ENCODE data around the gene PMF1. TPM values are rescaled to one million over a fixed set of nuclear protein-coding genes. Genes with fewer than 3 reads are reported as not detected.

Gene PMF1, protein sequence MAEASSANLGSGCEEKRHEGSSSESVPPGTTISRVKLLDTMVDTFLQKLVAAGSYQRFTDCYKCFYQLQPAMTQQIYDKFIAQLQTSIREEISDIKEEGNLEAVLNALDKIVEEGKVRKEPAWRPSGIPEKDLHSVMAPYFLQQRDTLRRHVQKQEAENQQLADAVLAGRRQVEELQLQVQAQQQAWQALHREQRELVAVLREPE
- 56.1 and 62.0 TPM in 2 replicates for total RNA-seq (ENCODE audit: low replicate concordance)
- long read RNA-seq, transcript PMF1-202 (5 exons, 1,068 nt): major isoform, 53 of 56 reads
- long read RNA-seq, partial matches to known transcripts: 0 of 56 reads
- long read RNA-seq, other reads (novel, unspliced or antisense): 1 of 56 reads

DNA sequence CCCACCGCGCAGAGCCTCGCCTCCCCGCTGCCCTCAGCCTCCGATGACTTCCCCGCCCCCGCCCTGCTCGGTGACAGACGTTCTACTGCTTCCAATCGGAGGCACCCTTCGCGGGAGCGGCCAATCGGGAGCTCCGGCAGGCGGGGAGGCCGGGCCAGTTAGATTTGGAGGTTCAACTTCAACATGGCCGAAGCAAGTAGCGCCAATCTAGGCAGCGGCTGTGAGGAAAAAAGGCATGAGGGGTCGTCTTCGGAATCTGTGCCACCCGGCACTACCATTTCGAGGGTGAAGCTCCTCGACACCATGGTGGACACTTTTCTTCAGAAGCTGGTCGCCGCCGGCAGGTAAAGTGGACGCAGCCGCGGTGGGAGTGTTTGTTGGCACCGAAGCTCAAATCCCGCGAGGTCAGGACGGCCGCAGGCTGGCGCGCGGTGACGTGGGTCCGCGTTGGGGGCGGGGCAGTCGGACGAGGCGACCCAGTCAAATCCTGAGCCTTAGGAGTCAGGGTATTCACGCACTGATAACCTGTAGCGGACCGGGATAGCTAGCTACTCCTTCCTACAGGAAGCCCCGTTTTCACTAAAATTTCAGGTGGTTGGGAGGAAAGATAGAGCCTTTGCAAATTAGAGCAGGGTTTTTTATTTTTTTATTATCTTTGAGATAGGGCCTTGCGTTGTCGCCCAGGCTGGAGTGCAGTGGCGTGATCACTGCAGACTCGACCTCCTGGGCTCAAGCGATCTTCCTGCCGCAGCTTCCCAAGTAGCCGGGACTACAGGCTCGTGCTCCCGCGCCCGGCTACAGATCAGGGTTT, at the start of gene PMF1:
Gene PMF1, plus strand, starts transcription at position 175 of the 811 bp plus-strand sequence. Its CDS starts 9 bp downstream, at position 184.
- DNase-seq (ENCODE audit: extremely low spot score, unreplicated experiment): peak; percentile 96
- Mint-ChIP-seq H3K36me3 (peaks cover 26% of the 10 kb centered on the region), H3K4me3 (peak within 1 kb of the TSS; percentile 98), H3K9me3 (no peaks in the 10 kb centered on the region), H3K4me1 (ENCODE audit: unreplicated experiment) (peaks cover 4% of the 10 kb centered on the region), H3K27me3 (no peaks in the 10 kb centered on the region), H3K27ac (peak within 1 kb of the TSS; percentile 100)
- TF ChIP-seq, protein P1, sequence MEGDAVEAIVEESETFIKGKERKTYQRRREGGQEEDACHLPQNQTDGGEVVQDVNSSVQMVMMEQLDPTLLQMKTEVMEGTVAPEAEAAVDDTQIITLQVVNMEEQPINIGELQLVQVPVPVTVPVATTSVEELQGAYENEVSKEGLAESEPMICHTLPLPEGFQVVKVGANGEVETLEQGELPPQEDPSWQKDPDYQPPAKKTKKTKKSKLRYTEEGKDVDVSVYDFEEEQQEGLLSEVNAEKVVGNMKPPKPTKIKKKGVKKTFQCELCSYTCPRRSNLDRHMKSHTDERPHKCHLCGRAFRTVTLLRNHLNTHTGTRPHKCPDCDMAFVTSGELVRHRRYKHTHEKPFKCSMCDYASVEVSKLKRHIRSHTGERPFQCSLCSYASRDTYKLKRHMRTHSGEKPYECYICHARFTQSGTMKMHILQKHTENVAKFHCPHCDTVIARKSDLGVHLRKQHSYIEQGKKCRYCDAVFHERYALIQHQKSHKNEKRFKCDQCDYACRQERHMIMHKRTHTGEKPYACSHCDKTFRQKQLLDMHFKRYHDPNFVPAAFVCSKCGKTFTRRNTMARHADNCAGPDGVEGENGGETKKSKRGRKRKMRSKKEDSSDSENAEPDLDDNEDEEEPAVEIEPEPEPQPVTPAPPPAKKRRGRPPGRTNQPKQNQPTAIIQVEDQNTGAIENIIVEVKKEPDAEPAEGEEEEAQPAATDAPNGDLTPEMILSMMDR (conservative IDR thresholded peaks at IDR 0.05): no peak

DNA sequence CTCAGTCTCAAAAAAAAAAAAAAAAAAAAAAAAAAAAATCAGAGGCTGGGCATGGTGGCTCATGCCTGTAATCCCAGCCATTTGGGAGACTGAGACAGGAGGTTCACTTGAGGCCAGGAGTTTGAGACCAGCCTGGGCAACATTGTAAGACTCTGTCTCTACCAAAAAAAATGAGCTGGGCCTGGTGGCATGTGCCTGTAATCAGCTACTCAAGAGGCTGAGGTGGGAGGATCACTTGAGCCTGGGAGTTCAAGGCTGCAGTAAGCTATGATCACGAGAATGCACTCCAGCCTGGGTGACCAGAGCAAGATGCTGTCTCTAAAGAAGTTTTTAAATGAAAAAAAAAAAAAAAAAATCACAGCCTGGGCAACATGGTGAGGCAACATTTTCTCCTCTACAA, 49.1 kb upstream of the PMF1 start:
- H3K4me3 Mint-ChIP-seq: no peak overlapping the region
- no peaks in the 10 kb centered on the region for H3K9me3 Mint-ChIP-seq
- TF ChIP-seq, protein P1 (conservative IDR thresholded peaks at IDR 0.05): no peak
- no peaks in the 10 kb centered on the region for H3K36me3 Mint-ChIP-seq
- H3K4me1 Mint-ChIP-seq (ENCODE audit: unreplicated experiment): peaks cover 7% of the 10 kb centered on the region
- H3K27me3 Mint-ChIP-seq: no peaks in the 10 kb centered on the region
- no peak overlapping the region for H3K27ac Mint-ChIP-seq
- no peak for DNase-seq (ENCODE audit: extremely low spot score, unreplicated experiment)

DNA sequence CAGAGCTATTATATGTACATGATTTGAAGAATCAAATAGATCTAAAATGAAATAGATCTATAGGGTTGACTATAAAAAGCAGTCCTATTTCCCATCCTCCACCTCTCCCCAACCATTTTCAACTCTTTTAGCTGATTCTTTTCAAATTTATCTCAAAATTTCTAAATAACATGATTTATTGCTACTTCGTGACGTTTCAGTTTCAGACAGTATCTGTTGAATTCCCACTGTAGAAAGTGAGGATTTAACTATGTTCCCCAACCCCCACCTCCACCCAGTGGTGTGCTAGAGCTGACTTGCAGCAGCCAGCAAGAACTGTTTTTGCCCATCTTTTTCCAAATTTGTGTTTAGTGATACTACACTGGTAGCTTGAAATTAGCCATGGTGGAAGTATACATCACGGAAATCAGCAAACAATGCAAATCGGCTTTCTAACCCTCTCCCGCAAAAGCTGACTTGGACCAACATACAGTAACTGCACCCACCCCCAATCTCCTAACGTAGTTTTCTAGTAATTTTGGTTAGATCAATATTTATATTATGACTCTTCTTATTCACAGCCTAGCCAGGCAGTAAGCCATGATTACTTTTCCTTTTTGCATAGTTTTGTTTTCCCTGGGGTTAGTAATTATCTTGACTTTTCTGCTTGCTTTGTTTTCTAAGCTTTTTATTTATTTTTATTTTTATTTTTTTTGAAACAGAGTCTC, 48.5 kb upstream of the PMF1 start:
- DNase-seq (ENCODE audit: extremely low spot score, unreplicated experiment): no peak
- TF ChIP-seq, protein P1 (conservative IDR thresholded peaks at IDR 0.05): no peak
- Mint-ChIP-seq H3K9me3 (no peaks in the 10 kb centered on the region), H3K36me3 (no peaks in the 10 kb centered on the region), H3K4me1 (ENCODE audit: unreplicated experiment) (peaks cover 7% of the 10 kb centered on the region), H3K27ac (no peak overlapping the region), H3K4me3 (no peak overlapping the region), H3K27me3 (no peaks in the 10 kb centered on the region)

DNA sequence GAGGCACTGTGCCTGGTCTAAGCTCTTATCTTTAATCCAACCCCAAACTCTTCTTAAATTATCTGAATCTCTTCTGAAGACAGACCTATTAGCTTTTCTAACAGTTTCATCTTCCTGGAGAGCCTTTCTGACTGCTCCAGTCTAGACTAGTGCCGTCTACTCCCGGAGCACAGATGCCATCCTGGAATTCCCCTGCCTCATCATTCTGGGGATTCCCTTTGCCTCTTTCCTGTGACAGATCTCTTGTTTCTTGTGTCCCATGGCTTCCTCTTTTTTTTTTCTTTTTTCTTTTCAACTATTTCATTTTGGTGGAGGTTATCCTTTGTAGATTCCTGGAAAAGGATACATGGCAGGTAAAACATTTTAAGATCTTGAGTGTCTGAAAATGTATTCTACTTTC, 47.7 kb upstream of the PMF1 start:
- TF ChIP-seq, protein P1 (conservative IDR thresholded peaks at IDR 0.05): no peak
- H3K4me1 Mint-ChIP-seq (ENCODE audit: unreplicated experiment): peaks cover 7% of the 10 kb centered on the region
- H3K36me3 Mint-ChIP-seq: no peaks in the 10 kb centered on the region
- H3K27me3 Mint-ChIP-seq: no peaks in the 10 kb centered on the region
- no peak overlapping the region for H3K27ac Mint-ChIP-seq
- no peak overlapping the region for H3K4me3 Mint-ChIP-seq
- DNase-seq (ENCODE audit: extremely low spot score, unreplicated experiment): no peak
- no peaks in the 10 kb centered on the region for H3K9me3 Mint-ChIP-seq

DNA sequence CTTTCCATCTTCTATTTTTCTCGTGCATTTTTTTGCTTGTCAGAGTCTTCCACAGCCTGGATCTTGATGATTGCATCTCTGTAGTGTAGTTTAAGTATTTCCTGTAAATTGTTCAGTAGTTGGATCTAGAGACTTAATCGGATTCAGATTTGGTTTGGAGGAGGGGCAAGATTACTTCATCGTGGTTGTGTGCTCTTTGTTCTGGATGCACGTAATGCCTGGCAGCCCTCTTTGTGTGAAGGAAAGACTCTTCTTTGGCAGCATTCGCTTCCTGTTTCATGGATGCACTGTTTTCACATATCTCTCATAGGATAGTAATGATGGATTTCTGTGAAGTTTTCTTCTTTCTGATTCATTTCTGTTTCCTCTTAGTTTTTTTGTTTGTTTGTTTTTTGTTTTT, 45.3 kb upstream of the PMF1 start:
- TF ChIP-seq, protein P1 (conservative IDR thresholded peaks at IDR 0.05): no peak
- Mint-ChIP-seq H3K4me1 (ENCODE audit: unreplicated experiment) (no peaks in the 10 kb centered on the region), H3K27me3 (no peaks in the 10 kb centered on the region), H3K4me3 (no peak overlapping the region), H3K9me3 (no peaks in the 10 kb centered on the region), H3K36me3 (no peaks in the 10 kb centered on the region), H3K27ac (no peak overlapping the region)
- no peak for DNase-seq (ENCODE audit: extremely low spot score, unreplicated experiment)

Data from type B pancreatic cell (in vitro differentiated cells).